ENCODE results near the gene DXO.

DNA sequence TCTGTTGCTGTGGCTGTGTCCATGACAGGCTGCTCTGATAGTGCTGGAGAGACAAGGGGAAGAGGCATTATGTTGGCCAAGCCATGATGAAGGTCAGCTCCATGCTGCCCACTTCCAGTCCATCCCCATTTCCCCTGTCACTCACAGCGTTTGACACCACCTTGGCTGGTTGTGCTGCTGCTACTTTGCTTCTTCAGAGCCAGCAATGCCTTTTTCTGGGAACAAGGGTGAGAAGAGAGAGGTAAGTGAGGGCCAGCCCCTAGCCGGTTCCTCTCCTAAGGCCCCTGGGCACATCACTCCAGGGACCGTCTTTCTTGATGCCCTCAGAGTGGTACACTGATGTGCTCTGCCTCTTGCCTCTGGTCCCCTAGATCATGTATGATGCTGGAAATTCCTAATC is 15.1 kb downstream of the DXO start:
- TF ChIP-seq, protein P1, sequence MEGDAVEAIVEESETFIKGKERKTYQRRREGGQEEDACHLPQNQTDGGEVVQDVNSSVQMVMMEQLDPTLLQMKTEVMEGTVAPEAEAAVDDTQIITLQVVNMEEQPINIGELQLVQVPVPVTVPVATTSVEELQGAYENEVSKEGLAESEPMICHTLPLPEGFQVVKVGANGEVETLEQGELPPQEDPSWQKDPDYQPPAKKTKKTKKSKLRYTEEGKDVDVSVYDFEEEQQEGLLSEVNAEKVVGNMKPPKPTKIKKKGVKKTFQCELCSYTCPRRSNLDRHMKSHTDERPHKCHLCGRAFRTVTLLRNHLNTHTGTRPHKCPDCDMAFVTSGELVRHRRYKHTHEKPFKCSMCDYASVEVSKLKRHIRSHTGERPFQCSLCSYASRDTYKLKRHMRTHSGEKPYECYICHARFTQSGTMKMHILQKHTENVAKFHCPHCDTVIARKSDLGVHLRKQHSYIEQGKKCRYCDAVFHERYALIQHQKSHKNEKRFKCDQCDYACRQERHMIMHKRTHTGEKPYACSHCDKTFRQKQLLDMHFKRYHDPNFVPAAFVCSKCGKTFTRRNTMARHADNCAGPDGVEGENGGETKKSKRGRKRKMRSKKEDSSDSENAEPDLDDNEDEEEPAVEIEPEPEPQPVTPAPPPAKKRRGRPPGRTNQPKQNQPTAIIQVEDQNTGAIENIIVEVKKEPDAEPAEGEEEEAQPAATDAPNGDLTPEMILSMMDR (IDR thresholded peaks at IDR 0.05; ENCODE audit: poor library complexity, severe bottlenecking), result no peak
- TF ChIP-seq EZH2 (IDR thresholded peaks at IDR 0.05; ENCODE audit: borderline replicate concordance, insufficient read depth, low read length, poor library complexity, severe bottlenecking) (no peak), POLR2AphosphoS5 (IDR thresholded peaks at IDR 0.05) (no peak), TAF1 (IDR thresholded peaks at IDR 0.05; ENCODE audit: low read depth) (no peak), EP300 (conservative IDR thresholded peaks at IDR 0.05; ENCODE audit: poor library complexity, severe bottlenecking) (no peak)

Data from neural cell (in vitro differentiated cells).